Retinal pigment epithelial cell (primary cell): ENCODE data around the gene PIEZO2.
"Not testable (repeated sequence)": the region's sequence is repeated elsewhere in the genome, so short reads cannot be mapped to it uniquely, and the experiment has no call there.

Experiments
- DNase-seq: peaks from one replicate; pipeline ENCODE4 v3.0.0-alpha.2; 2010; ENCODE audit warnings: low read depth
- H3K4me3 ChIP-seq: 2 replicates; pipeline ENCODE4 v1.5.1; 2011; ENCODE audit warnings: mild to moderate bottlenecking, low read length, control low read depth, moderate library complexity
- CTCF ChIP-seq: conservative IDR thresholded peaks from 2 replicates; pipeline ENCODE4 v1.5.1; 2011; ENCODE audit warnings: low read depth, low read length, control low read depth, inconsistent platforms

PIEZO2 gene

GRCh38 chr18:11145413-11146191 is 3.8 kb downstream of the PIEZO2 start:
- DNase-seq: no peak

GRCh38 chr18:11137400-11137799 is 12.0 kb downstream of the PIEZO2 start:
- no peak for TF ChIP-seq CTCF
- no peak for DNase-seq
- no peak overlapping the region for H3K4me3 ChIP-seq

More at GRCh38 chr18:11145413-11146191, 3.8 kb downstream of the PIEZO2 start:
- no peak overlapping the region for H3K4me3 ChIP-seq
- no peak for TF ChIP-seq CTCF

- DNase-seq: no peak
- no peak for TF ChIP-seq CTCF
Measured at GRCh38 chr18:11136241-11136640, 13.1 kb downstream of the PIEZO2 start.

GRCh38 chr18:11134940-11135339 is 14.4 kb downstream of the PIEZO2 start:
- H3K4me3 ChIP-seq: no peak overlapping the region
- DNase-seq: no peak
- TF ChIP-seq CTCF: no peak

More at GRCh38 chr18:11136241-11136640, 13.1 kb downstream of the PIEZO2 start:
- H3K4me3 ChIP-seq: no peak overlapping the region

- not testable (repeated sequence) for H3K4me3 ChIP-seq, DNase-seq
Measured at GRCh38 chr18:11129059-11129458, 20.3 kb downstream of the PIEZO2 start.

DNA sequence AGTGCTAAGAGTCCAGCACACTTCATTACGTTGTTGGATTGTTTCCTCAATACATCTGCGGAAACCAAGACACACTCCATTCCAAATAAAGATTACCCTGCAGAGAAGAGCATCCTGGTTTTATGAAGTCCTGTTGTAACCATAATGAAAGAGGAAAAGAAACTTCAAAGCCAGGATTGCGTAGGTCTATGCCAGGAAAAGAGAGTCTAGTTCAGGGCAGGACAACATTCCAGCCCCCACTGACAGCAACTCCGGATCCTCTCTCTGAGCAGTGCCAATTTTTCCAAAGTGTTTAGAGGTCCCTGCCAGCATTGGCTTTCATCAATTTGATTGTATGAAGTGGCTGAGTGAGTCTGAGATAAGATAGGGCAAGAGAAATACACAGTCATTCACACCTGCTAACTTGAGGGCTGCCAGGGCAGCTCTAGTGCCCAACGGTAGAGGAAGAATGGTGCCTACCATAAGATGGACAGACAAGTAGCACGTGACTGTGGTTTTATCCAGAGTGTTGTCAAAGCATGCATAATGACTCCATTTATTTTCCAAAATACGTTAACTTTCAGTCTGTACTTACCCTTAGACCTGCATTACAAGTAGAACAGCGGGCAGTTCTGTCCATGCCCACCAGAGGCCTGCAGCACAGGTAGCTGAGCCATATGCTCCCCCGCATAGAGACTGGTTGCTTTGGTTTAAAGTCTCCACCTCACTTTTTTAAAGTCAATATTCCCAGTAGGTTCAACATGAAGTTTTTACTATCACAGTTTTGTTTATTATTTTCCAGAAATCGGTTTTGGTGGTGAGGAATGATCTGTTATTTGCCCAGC is 23.7 kb downstream of the PIEZO2 start:
- no peak for TF ChIP-seq CTCF

GRCh38 chr18:11124054-11124453 is 25.3 kb downstream of the PIEZO2 start:
- no peak for DNase-seq
- no peak for TF ChIP-seq CTCF
- no peak overlapping the region for H3K4me3 ChIP-seq

More for the DNA sequence above, 23.7 kb downstream of the PIEZO2 start:
- no peak overlapping the region for H3K4me3 ChIP-seq
- DNase-seq: no peak
